ENCODE data around the gene PKD2L1.

The PKD2L1 gene

GRCh38 chr10:100347568-100348195 lies 17.7 kb upstream of the PKD2L1 start:
- peak overlapping the region; percentile 79 for H3K4me3 ChIP-seq (ENCODE audit: low read depth, low read length)
- no peak for TF ChIP-seq CTCF (IDR thresholded peaks at IDR 0.05; ENCODE audit: control insufficient read depth, extremely low read depth, insufficient read depth)
- DNase-seq (ENCODE audit: low read depth): no peak

- DNase-seq (ENCODE audit: low read depth): peak; percentile 81
- no peak for TF ChIP-seq CTCF (IDR thresholded peaks at IDR 0.05; ENCODE audit: control insufficient read depth, extremely low read depth, insufficient read depth)
- H3K4me3 ChIP-seq (ENCODE audit: low read depth, low read length): peak within 1 kb of the TSS; percentile 79
These were observed 16.9 kb upstream of the PKD2L1 start, which contains the start of gene SCD for GRCh38 chr10:100346765-100347567. TSS of gene SCD (plus strand) at chr10:100347233. CDS start at chr10:100347505, 272 bp downstream.

GRCh38 chr10:100346351-100346764 lies 16.3 kb upstream of the PKD2L1 start:
- peak overlapping the region; percentile 79 for H3K4me3 ChIP-seq (ENCODE audit: low read depth, low read length)
- no peak for DNase-seq (ENCODE audit: low read depth)
- TF ChIP-seq CTCF (IDR thresholded peaks at IDR 0.05; ENCODE audit: control insufficient read depth, extremely low read depth, insufficient read depth): no peak

- H3K4me3 ChIP-seq (ENCODE audit: low read depth, low read length): peak overlapping the region; percentile 79
- no peak for TF ChIP-seq CTCF (IDR thresholded peaks at IDR 0.05; ENCODE audit: control insufficient read depth, extremely low read depth, insufficient read depth)
- DNase-seq (ENCODE audit: low read depth): peak; percentile 38
These were observed 15.7 kb upstream of the PKD2L1 start for GRCh38 chr10:100345570-100346330.

GRCh38 chr10:100344241-100344788 lies 14.3 kb upstream of the PKD2L1 start:
- no peak for DNase-seq (ENCODE audit: low read depth)
- no peak overlapping the region for H3K4me3 ChIP-seq (ENCODE audit: low read depth, low read length)
- no peak for TF ChIP-seq CTCF (IDR thresholded peaks at IDR 0.05; ENCODE audit: control insufficient read depth, extremely low read depth, insufficient read depth)

DNA sequence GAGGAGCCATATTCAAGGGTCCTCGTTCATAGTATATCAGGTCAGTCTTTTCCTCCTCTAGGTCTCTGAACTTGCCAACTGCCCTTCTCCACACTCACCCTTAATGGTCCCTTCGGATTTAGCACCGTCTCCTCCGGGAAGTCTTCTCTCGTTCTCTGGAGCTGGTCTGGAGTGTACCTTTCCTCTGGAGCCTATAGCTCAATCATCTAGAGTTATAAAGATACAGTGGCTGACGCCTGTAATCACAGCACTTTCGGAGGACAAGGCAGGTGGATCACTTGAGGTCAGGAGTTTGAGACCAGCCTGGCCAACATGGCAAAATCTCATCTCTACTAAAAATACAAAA lies 12.6 kb upstream of the PKD2L1 start:
- TF ChIP-seq CTCF (IDR thresholded peaks at IDR 0.05; ENCODE audit: control insufficient read depth, extremely low read depth, insufficient read depth): no peak
- no peak for DNase-seq (ENCODE audit: low read depth)
- no peak overlapping the region for H3K4me3 ChIP-seq (ENCODE audit: low read depth, low read length)

All from LNCaP clone FGC (cell line).